NB4 (cell line): ENCODE data around the gene ADAD2.

Experiments
- CTCF ChIP-seq: IDR thresholded peaks from one replicate; pipeline ENCODE4 v1.5.1; 2012; ENCODE audit warnings: low read depth, low read length
- POLR2A ChIP-seq: IDR thresholded peaks from 2 replicates; pipeline ENCODE4 v1.6.1; 2011; ENCODE audit warnings: mild to moderate bottlenecking; ENCODE audit not compliant: insufficient read length; ENCODE audit errors: extremely low read depth

- TF ChIP-seq CTCF (no peak), POLR2A (no peak)
Measured at GRCh38 chr16:84224554-84224953, 33.6 kb downstream of the ADAD2 start.
